Ascending aorta (tissue), 2 donors: ENCODE measurements around the gene NOD2. TPM values are rescaled to one million over a fixed set of nuclear protein-coding genes. Genes with fewer than 3 reads are reported as not detected.

Experiments used
- DNase-seq, 2 donors: peaks; one replicate each; pipeline ENCODE4 v3.0.0-alpha.2; 2019; ENCODE audit warnings: low spot score in 2 of 2
- H3K27ac ChIP-seq, 2 donors: fragments of 200-600 bp; sonication (generic); one replicate each; pipeline ENCODE4 v1.5.1; 2016 to 2017; ENCODE audit warnings: mild to moderate bottlenecking in 1 of 2
- H3K27me3 ChIP-seq: fragments of 200-600 bp; sonication (generic); one replicate; pipeline ENCODE4 v1.5.1; 2017
- H3K36me3 ChIP-seq, 2 donors: fragments of 200-600 bp; sonication (generic); one replicate each; pipeline ENCODE4 v1.5.1; 2016
- H3K4me1 ChIP-seq, 2 donors: fragments of 200-600 bp; sonication (generic); one replicate each; pipeline ENCODE4 v1.5.1; 2016 to 2017; ENCODE audit warnings: mild to moderate bottlenecking in 1 of 2
- H3K4me3 ChIP-seq, 2 donors: fragments of 200-600 bp; sonication (generic); one replicate each; pipeline ENCODE4 v1.5.1; 2016 to 2017; ENCODE audit warnings: mild to moderate bottlenecking in 1 of 2
- H3K9me3 ChIP-seq, 2 donors: fragments of 200-600 bp; sonication (generic); one replicate each; pipeline ENCODE4 v1.5.1; 2016
- intact Hi-C: fragments of 100-400 bp; cut with DNase I; formaldehyde crosslinking; loops from one replicate; pipeline ENCODE4 v1.15.1; 2023
- total RNA-seq: library from RNA; depleted of rRNA; stranded (reverse); fragments of >200 nt; gene quantifications from one replicate; pipeline ENCODE4 v1.1.0, GENCODE V29; 2016
- TF ChIP-seq, protein P1 (sequence below), 3 experiments: fragments of 200-600 bp in 2 of 3; fragments of 450-650 bp in 1 of 3; sonication (generic) in 2 of 3; IDR thresholded peaks; one replicate each; pipeline ENCODE4 v1.5.1; 2016 to 2019; ENCODE audit warnings: antibody characterized with exemption in 3 of 3, mild to moderate bottlenecking in 1 of 3, moderate library complexity in 1 of 3

Gene NOD2
- total RNA-seq, 1 donor from 2014 or later = 3.8 TPM

DNA sequence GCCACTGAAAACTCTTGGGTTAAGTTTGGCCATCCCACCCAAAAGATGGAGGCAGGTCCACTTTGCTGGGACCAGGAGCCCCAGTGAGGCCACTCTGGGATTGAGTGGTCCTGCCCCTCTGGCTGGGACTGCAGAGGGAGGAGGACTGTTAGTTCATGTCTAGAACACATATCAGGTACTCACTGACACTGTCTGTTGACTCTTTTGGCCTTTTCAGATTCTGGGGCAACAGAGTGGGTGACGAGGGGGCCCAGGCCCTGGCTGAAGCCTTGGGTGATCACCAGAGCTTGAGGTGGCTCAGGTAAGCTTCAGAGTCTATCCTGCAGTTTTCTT is 29.0 kb downstream of the NOD2 start:
- no peaks in the 10 kb centered on the region for H3K4me1 ChIP-seq
- H3K9me3 ChIP-seq = no peaks in the 10 kb centered on the region
- intact Hi-C loops = no loop called here
- H3K36me3 ChIP-seq = no peaks in the 10 kb centered on the region
- no peaks in the 10 kb centered on the region for H3K27me3 ChIP-seq
- TF ChIP-seq, protein P1, sequence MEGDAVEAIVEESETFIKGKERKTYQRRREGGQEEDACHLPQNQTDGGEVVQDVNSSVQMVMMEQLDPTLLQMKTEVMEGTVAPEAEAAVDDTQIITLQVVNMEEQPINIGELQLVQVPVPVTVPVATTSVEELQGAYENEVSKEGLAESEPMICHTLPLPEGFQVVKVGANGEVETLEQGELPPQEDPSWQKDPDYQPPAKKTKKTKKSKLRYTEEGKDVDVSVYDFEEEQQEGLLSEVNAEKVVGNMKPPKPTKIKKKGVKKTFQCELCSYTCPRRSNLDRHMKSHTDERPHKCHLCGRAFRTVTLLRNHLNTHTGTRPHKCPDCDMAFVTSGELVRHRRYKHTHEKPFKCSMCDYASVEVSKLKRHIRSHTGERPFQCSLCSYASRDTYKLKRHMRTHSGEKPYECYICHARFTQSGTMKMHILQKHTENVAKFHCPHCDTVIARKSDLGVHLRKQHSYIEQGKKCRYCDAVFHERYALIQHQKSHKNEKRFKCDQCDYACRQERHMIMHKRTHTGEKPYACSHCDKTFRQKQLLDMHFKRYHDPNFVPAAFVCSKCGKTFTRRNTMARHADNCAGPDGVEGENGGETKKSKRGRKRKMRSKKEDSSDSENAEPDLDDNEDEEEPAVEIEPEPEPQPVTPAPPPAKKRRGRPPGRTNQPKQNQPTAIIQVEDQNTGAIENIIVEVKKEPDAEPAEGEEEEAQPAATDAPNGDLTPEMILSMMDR (IDR thresholded peaks at IDR 0.05) = no peak
- H3K27ac ChIP-seq = no peak overlapping the region
- DNase-seq = peak in 1 of 2 donors; percentile 21
- no peak overlapping the region for H3K4me3 ChIP-seq

DNA sequence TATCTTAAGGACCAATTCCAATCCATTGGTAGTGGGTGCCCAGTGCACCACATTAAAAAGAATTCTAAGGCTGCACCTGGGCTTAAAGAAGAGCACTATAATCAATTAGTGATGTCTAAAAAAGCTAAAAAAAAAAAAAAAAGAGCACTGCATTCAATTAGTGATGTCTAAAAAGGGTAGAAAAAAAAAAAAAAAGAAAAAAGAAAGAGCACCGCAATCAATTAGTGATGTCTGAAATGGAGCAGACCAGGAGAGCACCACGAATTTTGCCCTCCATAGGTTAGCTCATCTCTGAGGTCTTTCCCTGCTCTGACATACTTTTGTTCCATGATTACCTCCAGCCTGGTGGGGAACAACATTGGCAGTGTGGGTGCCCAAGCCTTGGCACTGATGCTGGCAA is 29.6 kb downstream of the NOD2 start:
- H3K27ac ChIP-seq = no peak overlapping the region
- no peaks in the 10 kb centered on the region for H3K4me1 ChIP-seq
- DNase-seq = no peak
- no peak overlapping the region for H3K4me3 ChIP-seq
- no peaks in the 10 kb centered on the region for H3K9me3 ChIP-seq
- H3K36me3 ChIP-seq = no peaks in the 10 kb centered on the region
- TF ChIP-seq, protein P1 (IDR thresholded peaks at IDR 0.05) = no peak
- intact Hi-C loops = no loop called here
- no peaks in the 10 kb centered on the region for H3K27me3 ChIP-seq

- H3K9me3 ChIP-seq = no peaks in the 10 kb centered on the region
- DNase-seq = no peak
- intact Hi-C loops = no loop called here
- H3K27ac ChIP-seq = no peak overlapping the region
- no peaks in the 10 kb centered on the region for H3K27me3 ChIP-seq
- H3K36me3 ChIP-seq = no peaks in the 10 kb centered on the region
- TF ChIP-seq, protein P1 (IDR thresholded peaks at IDR 0.05) = no peak
- H3K4me1 ChIP-seq = no peaks in the 10 kb centered on the region
- no peak overlapping the region for H3K4me3 ChIP-seq
Measured at GRCh38 chr16:50724306-50724705, 30.9 kb downstream of the NOD2 start.

DNA sequence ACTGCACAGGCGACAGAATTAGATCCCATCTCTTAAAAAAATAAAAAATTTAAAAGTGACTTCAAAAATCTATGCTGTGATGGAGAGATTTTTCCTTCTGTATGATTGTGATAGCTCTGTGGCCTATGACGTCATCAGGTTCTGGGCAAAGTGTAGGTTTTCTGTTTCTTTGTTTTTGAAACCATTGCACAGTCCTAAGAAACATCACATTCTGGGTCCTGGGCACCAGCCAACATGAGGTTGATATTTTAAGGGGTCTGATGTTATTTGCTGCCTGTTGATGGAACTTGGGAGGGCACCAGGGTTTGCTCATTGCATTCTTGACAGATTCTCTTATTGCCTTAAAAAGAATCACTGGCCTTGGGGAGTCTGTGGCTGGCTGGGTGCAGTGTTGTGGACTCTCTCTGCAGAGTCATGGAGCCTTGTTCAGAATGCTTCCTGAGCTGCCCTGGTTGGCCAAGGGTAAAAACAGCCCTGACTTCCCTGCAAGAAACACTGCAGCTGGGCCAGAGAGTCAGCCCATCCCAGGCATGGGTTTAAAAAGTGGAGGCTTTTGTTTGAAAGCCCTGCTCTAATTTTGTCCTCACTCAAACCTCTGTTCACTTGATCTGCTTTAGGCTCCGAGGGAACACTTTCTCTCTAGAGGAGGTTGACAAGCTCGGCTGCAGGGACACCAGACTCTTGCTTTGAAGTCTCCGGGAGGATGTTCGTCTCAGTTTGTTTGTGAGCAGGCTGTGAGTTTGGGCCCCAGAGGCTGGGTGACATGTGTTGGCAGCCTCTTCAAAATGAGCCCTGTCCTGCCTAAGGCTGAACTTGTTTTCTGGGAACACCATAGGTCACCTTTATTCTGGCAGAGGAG is 38.0 kb downstream of the NOD2 start:
- H3K36me3 ChIP-seq = no peaks in the 10 kb centered on the region
- no peak overlapping the region for H3K4me3 ChIP-seq
- H3K4me1 ChIP-seq = peaks cover 0 to 22% of the 10 kb centered on the region in 2 donors
- TF ChIP-seq, protein P1 (IDR thresholded peaks at IDR 0.05) = no peak
- peak overlapping the region; percentile 75 to 77 for H3K27ac ChIP-seq
- intact Hi-C loops = no loop called here
- no peaks in the 10 kb centered on the region for H3K27me3 ChIP-seq
- no peak for DNase-seq
- no peaks in the 10 kb centered on the region for H3K9me3 ChIP-seq

DNA sequence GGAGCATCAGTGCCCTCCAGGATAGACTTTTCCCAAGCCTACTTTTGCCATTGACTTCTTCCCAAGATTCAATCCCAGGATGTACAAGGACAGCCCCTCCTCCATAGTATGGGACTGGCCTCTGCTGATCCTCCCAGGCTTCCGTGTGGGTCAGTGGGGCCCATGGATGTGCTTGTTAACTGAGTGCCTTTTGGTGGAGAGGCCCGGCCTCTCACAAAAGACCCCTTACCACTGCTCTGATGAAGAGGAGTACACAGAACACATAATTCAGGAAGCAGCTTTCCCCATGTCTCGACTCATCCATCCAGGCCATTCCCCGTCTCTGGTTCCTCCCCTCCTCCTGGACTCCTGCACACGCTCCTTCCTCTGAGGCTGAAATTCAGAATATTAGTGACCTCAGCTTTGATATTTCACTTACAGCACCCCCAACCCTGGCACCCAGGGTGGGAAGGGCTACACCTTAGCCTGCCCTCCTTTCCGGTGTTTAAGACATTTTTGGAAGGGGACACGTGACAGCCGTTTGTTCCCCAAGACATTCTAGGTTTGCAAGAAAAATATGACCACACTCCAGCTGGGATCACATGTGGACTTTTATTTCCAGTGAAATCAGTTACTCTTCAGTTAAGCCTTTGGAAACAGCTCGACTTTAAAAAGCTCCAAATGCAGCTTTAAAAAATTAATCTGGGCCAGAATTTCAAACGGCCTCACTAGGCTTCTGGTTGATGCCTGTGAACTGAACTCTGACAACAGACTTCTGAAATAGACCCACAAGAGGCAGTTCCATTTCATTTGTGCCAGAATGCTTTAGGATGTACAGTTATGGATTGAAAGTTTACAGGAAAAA is 38.8 kb downstream of the NOD2 start:
- Histone ChIP-seq H3K9me3 (no peaks in the 10 kb centered on the region), H3K27me3 (no peaks in the 10 kb centered on the region), H3K27ac (peak overlapping the region; percentile 75 to 77), H3K4me3 (no peak overlapping the region), H3K4me1 (peaks cover 0 to 22% of the 10 kb centered on the region in 2 donors), H3K36me3 (no peaks in the 10 kb centered on the region)
- intact Hi-C loops = no loop called here
- DNase-seq = no peak
- TF ChIP-seq, protein P1 (IDR thresholded peaks at IDR 0.05) = no peak
